Measurements from ENCODE around the gene RRAGB.

- TF ChIP-seq CTCF (IDR thresholded peaks at IDR 0.05), result no peak
- no peak for TF ChIP-seq EZH2 (IDR thresholded peaks at IDR 0.05; ENCODE audit: borderline replicate concordance, insufficient read depth, low read depth, low read length, poor library complexity, severe bottlenecking)
Observed at GRCh38 chrX:55783723-55784122, 66.2 kb downstream of the RRAGB start.
